Hepatic stellate cell (primary cell): ENCODE results near the gene CIC.
"Not testable (repeated sequence)": the region's sequence is repeated elsewhere in the genome, so short reads cannot be mapped to it uniquely, and the experiment has no call there.

Experiments
- DNase-seq: peaks from one replicate; pipeline ENCODE4 v3.0.0; 2011; ENCODE audit warnings: low spot score

CIC gene

DNA sequence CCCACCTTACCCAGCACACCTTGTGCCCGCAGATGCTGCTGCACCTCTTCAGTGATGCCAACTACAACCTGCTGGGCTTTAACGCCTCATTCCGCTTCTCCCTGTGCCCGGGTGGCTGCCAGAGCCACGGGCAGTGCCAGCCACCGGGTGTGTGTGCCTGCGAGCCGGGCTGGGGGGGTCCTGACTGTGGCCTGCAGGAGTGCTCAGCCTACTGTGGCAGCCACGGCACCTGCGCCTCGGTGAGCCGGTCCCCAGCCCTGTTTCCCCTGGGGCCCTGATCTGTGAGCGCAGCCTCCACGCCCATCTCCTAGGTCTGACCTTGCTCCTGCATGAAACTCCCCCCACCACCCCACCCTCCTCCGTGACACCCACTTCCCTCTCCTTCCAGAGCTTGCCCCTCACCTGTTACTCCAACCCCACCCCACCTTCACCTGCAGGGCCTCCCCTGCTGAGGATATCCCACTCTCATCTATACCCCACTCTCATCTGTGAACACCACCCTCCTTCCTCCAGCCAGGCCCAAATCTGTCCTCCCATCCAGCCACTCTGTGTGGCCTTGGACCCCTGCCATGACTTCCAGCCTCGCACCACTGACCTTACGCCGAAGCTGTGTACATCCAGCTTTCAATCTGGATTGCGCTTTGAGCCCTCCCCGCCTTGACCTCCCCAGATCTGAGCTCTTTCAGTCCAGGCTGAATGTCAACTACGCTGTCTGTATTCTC lies 65.1 kb downstream of the CIC start:
- DNase-seq: no peak

DNA sequence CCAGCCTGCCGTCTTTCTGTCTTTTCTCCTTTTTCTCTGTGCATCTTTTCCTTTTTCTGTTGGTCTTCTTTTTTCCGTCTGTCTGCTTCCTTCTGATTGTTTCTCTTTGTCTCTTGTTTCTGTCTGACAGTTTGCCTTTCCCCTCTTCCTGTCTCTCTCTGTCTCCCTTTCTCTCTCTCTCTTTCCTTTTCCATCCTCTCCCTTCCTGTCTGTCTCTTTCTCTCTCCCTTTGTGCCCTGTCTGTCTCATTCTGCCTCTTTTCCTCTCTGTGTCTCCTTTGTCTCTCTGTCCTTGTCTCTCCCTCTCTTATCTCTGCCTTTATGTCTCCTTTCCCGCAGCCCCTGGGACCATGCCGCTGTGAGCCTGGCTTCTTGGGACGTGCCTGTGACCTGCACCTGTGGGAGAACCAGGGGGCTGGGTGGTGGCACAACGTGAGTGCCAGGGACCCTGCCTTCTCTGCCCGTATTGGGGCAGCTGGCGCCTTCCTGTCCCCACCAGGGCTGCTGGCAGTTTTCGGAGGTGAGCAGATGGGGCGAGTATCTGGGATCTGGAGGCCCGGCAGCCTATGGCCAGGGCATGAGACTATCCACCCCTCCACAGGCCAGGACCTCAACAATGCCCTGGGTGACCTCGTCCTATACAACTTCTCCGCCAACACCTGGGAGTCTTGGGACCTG lies 65.8 kb downstream of the CIC start:
- no peak for DNase-seq

DNA sequence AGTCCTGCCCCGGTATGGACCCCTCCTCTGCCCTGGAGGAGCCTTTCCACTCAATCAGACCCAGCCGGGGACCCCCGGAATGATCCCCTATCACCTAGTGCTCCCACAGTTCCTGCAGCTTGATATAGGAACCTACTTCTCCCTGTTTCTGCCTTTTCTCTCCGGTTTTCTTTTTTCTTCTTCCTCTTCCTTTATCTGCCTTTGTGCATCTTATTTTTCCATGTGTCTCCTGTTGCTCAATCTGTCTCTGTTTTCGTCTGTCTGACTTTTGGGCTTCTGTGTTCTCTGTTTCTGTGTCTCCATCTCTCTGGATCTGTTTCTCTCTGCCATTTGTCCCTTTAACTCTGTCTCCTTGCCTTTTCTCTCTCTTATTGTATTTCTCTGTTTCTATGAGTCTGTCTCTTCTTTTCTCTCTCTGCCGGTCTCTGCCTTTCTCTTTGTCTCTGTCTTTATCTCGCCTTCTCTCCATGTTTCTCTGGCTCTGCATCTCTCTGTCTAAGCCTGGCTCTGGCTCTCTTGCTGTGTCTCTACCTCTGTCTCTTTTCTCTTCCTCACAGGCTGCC lies 66.4 kb downstream of the CIC start:
- no peak for DNase-seq

DNA sequence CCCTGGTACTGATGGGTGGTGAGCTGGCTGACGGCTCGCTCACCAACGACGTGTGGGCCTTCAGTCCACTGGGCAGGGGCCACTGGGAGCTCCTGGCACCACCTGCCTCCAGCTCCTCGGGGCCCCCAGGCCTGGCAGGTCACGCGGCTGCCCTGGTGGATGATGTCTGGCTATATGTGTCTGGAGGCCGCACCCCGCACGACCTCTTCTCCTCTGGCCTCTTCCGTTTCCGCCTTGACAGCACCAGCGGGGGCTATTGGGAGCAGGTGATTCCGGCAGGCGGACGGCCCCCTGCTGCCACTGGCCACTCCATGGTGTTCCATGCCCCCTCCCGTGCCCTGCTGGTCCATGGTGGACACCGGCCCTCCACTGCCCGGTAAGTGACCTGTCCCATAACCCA lies 66.9 kb downstream of the CIC start:
- DNase-seq: no peak

DNA sequence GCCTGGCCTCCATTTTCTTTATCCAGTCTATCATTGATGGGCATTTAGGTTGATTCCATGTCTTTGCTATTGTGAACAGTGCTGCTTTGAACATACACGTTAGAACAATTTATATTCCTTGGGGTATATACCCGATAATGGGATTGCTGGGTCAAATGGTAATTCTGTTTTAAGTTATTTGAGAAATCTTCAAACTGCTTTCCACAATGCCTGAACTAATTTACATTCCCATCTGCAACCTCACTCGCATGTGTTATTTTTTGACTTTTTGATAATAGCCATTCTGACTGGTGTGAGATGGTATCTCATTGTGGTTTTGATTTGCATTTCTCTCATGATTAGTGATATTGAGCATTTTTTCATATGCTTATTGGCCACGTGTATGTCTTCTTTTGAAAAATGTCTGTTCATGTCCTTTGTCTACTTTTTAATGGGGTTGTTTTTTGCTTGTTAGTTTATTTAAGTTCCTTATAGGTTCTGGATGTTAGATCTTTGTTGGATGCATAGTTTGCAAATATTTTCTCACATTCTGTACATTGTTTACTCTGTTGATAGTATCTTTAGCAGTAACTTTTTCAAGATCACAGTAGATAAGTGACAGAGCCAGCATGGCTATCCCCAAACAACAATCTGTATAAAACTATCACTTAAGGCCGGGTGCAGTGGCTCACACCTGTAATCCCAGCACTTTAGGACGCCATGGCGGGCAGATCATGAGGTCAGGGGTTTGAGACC lies 70.2 kb downstream of the CIC start:
- DNase-seq: not testable (repeated sequence)

DNA sequence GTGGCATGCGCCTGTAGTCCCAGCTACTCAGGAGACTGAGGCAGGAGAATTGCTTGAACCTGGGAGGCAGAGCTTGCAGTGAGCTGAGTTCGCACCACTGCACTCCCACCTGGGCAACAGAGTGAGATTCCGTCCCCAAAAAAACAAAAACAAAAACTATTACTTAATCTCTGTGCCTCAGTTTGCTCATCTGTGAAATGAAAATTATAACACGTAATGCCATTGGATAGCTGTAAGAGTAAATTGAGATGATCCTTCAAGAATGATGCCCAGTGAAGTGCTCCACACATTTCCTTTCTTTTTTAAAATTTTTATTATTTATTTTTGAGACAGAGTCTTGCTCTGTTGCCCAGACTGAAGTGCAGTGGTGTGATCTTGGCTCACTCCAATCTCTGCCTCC lies 70.9 kb downstream of the CIC start:
- not testable (repeated sequence) for DNase-seq

DNA sequence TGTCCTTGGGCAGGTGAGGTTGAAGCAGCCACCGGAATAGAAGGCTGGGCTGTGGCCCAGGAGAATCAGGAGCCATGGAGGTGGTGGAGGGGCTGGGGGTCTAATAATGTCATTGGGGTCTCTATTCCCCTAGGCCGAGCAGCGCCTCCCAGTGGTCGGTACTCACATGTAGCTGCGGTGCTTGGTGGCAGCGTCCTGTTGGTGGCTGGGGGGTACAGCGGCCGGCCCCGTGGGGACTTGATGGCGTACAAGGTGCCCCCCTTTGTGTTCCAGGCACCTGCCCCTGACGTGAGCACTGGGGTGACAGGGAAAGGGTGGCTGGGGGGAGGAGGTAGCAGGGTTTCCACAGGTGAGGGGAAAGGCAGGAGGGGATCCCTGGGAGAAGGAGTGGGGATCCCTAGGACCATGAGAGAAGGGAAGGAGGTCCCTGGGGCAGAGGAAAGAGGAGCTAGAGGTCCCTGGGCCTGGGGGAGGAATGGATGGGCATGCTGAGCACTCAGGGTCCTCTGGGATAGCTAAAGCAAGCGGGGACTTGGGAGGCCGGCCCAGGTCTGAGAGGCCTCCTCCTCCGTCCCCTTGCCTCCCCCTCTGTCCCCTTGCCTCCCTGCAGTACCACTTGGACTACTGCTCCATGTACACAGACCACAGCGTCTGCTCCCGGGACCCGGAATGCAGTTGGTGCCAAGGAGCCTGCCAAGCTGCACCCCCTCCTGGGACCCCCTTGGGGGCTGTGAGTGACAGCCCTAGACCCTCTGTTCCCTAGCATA lies 74.5 kb downstream of the CIC start:
- DNase-seq: no peak

DNA sequence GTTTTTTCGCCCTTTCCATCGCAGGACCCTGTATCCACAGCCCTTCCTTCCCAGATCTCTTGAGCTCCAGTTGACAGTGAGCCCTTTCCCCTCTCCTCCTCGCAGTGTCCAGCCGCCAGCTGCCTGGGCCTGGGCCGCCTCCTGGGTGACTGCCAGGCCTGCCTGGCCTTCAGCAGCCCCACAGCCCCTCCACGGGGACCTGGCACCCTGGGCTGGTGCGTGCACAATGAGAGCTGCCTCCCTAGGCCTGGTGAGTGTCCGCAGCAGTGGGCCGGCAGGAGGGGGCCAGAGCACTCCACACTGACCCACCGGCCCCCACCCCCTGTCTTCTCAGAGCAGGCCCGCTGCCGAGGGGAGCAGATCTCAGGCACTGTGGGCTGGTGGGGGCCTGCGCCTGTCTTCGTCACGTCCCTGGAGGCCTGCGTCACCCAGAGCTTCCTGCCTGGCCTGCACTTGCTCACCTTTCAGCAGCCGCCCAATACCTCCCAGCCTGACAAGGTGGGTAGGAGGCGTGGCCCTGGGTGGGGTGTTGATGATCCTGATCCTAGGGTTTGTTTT lies 75.4 kb downstream of the CIC start:
- no peak for DNase-seq
